Islet of Langerhans (tissue), 1 donor: Measurements from ENCODE around the gene USP7.
"Not testable (repeated sequence)": the region's sequence is repeated elsewhere in the genome, so short reads cannot be mapped to it uniquely, and the experiment has no call there.

ENCODE experiments used
- FAIRE-seq: peaks from one replicate; lab custom pipeline; 2011; peaks lifted over from hg19 to GRCh38; lab: Jason Lieb, UNC

The USP7 gene

GRCh38 chr16:8924214-8924613 lies 39.5 kb downstream of the USP7 start:
- no peak for FAIRE-seq

- peak; percentile 30 for FAIRE-seq
Observed at GRCh38 chr16:8923199-8923598, 40.5 kb downstream of the USP7 start.

- no peak for FAIRE-seq
Observed at GRCh38 chr16:8921347-8921984, 42.2 kb downstream of the USP7 start.

- FAIRE-seq: no peak
Observed at GRCh38 chr16:8920645-8921346, 42.9 kb downstream of the USP7 start.

- no peak for FAIRE-seq
Observed at GRCh38 chr16:8919934-8920462, 43.7 kb downstream of the USP7 start.

- no peak for FAIRE-seq
Observed at GRCh38 chr16:8919089-8919933, 44.4 kb downstream of the USP7 start.

- not testable (repeated sequence) for FAIRE-seq
Observed at GRCh38 chr16:8917336-8917735, 46.4 kb downstream of the USP7 start.

- no peak for FAIRE-seq
Observed at GRCh38 chr16:8916541-8917225, 47.0 kb downstream of the USP7 start.

GRCh38 chr16:8915722-8916301 lies 47.9 kb downstream of the USP7 start:
- no peak for FAIRE-seq

- FAIRE-seq: no peak
Observed at GRCh38 chr16:8914098-8914497, 49.6 kb downstream of the USP7 start.

GRCh38 chr16:8912793-8913192 lies 50.9 kb downstream of the USP7 start:
- FAIRE-seq: no peak

GRCh38 chr16:8910811-8911210 lies 52.9 kb downstream of the USP7 start:
- no peak for FAIRE-seq

GRCh38 chr16:8908810-8909468 lies 54.8 kb downstream of the USP7 start:
- FAIRE-seq: no peak

- FAIRE-seq: no peak
Observed at GRCh38 chr16:8907096-8907495, 56.6 kb downstream of the USP7 start.

GRCh38 chr16:8905795-8906591 lies 57.7 kb downstream of the USP7 start:
- FAIRE-seq: no peak

- no peak for FAIRE-seq
Observed at GRCh38 chr16:8905168-8905762, 58.4 kb downstream of the USP7 start.

GRCh38 chr16:8904018-8904430 lies 59.7 kb downstream of the USP7 start:
- FAIRE-seq: no peak

- no peak for FAIRE-seq
Observed at GRCh38 chr16:8903004-8903403, 60.7 kb downstream of the USP7 start.

GRCh38 chr16:8901320-8901861 lies 62.3 kb downstream of the USP7 start:
- no peak for FAIRE-seq

- no peak for FAIRE-seq
Observed at GRCh38 chr16:8900343-8900742, 63.4 kb downstream of the USP7 start.
